Gastrocnemius medialis (tissue), 4 donors: ENCODE data around the gene CATSPER2.
"Not testable (repeated sequence)": the region's sequence is repeated elsewhere in the genome, so short reads cannot be mapped to it uniquely, and the experiment has no call there.

Experiments
- CTCF ChIP-seq, 5 experiments: fragments of 450-650 bp in 3 of 5; fragments of 200-600 bp in 2 of 5; sonication (generic) in 2 of 5; IDR thresholded peaks in 4 of 5; conservative IDR thresholded peaks in 1 of 5; 1 replicate in 4 of 5; 2 replicates in 1 of 5; pipeline ENCODE4 v1.5.1; 2016 to 2019; ENCODE audit warnings: antibody characterized with exemption in 5 of 5, mild to moderate bottlenecking in 3 of 5, moderate library complexity in 3 of 5
- POLR2A ChIP-seq, 2 donors: fragments of 450-650 bp; IDR thresholded peaks; one replicate each; pipeline ENCODE4 v1.6.1; 2017; ENCODE audit warnings: antibody characterized with exemption in 2 of 2, mild to moderate bottlenecking in 2 of 2, moderate library complexity in 2 of 2

GRCh38 chr15:43617750-43618149 is 30.9 kb downstream of the CATSPER2 start:
- not testable (repeated sequence) for TF ChIP-seq CTCF (IDR thresholded peaks at IDR 0.05 in 4 of 5, conservative IDR thresholded peaks at IDR 0.05 in 1 of 5); POLR2A (IDR thresholded peaks at IDR 0.05)
